Lower leg skin (tissue), 4 donors: ENCODE results near the gene NCKAP5. TPM values are rescaled to one million over a fixed set of nuclear protein-coding genes. Genes with fewer than 3 reads are reported as not detected.

Experiments used
- DNase-seq, 2 donors: peaks; one replicate each; pipeline ENCODE4 v3.0.0-alpha.2; 2019; ENCODE audit warnings: low spot score in 2 of 2
- H3K4me3 ChIP-seq: fragments of 200-600 bp; sonication (generic); 2 replicates; pipeline ENCODE4 v1.5.1; 2017; ENCODE audit warnings: mild to moderate bottlenecking, low read depth; ENCODE audit not compliant: poor library complexity, severe bottlenecking
- POLR2A ChIP-seq, 2 donors: fragments of 450-650 bp; IDR thresholded peaks; one replicate each; pipeline ENCODE4 v1.6.1; 2016 to 2017; ENCODE audit warnings: antibody characterized with exemption in 2 of 2, mild to moderate bottlenecking in 1 of 2, moderate library complexity in 1 of 2
- WGBS, 2 donors: methylation state at CpG; one replicate each; pipeline ENCODE4 v1.1.5; 2018; 5-methylcytosine and 5-hydroxymethylcytosine counted together
- intact Hi-C: fragments of 100-400 bp; cut with DNase I; formaldehyde crosslinking; loops from one replicate; pipeline ENCODE4 v1.15.0; 2023; ENCODE audit warnings: low total_unique reads
- total RNA-seq, 4 donors: library from RNA; depleted of rRNA; stranded (reverse); fragments of >200 nt; gene quantifications; one replicate each; pipeline ENCODE4 v1.1.0, GENCODE V29; 2016
- TF ChIP-seq, protein P1 (sequence below), 3 donors: fragments of 450-650 bp; IDR thresholded peaks; one replicate each; pipeline ENCODE4 v1.5.1; 2016; ENCODE audit warnings: antibody characterized with exemption in 3 of 3, mild to moderate bottlenecking in 3 of 3, moderate library complexity in 2 of 3

The NCKAP5 gene
- total RNA-seq, 4 donors from 2014 or later, result 2.0 to 5.1 (median 3.6) TPM

- TF ChIP-seq, protein P1, sequence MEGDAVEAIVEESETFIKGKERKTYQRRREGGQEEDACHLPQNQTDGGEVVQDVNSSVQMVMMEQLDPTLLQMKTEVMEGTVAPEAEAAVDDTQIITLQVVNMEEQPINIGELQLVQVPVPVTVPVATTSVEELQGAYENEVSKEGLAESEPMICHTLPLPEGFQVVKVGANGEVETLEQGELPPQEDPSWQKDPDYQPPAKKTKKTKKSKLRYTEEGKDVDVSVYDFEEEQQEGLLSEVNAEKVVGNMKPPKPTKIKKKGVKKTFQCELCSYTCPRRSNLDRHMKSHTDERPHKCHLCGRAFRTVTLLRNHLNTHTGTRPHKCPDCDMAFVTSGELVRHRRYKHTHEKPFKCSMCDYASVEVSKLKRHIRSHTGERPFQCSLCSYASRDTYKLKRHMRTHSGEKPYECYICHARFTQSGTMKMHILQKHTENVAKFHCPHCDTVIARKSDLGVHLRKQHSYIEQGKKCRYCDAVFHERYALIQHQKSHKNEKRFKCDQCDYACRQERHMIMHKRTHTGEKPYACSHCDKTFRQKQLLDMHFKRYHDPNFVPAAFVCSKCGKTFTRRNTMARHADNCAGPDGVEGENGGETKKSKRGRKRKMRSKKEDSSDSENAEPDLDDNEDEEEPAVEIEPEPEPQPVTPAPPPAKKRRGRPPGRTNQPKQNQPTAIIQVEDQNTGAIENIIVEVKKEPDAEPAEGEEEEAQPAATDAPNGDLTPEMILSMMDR (IDR thresholded peaks at IDR 0.05), result no peak
- no peak for TF ChIP-seq POLR2A (IDR thresholded peaks at IDR 0.05)
Measured at GRCh38 chr2:133175926-133176325, 392.3 kb downstream of the NCKAP5 start.

DNA sequence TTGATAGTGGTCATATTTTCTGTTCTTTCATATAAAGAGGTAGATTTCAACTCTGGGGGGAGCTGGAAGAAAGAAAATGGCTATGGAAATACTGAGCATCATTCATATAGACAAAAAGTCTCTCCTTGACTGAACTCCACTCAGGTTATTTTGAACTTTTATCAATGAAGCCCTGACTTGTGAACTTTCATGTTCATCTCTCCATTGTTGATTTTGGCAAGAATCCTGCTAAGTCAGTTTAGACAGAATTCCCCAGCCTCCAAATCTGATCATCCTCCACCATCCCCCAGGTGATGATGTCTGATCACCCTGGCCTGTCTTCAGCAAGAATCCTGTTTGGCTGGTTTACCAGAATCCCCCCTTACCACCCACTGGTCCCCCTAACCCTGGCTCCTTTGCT lies 395.0 kb downstream of the NCKAP5 start:
- TF ChIP-seq, protein P1 (IDR thresholded peaks at IDR 0.05), result no peak
- TF ChIP-seq POLR2A (IDR thresholded peaks at IDR 0.05), result no peak
- intact Hi-C loops, result loop anchor here (10.0 kb wide), 1 partner anchor 628 kb away; no protein-coding TSS in a partner anchor
- DNase-seq, result no peak
- H3K4me3 ChIP-seq, result no peak overlapping the region

More at GRCh38 chr2:133175926-133176325, 392.3 kb downstream of the NCKAP5 start:
- intact Hi-C loops, result loop anchor here (10.0 kb wide), 1 partner anchor 631 kb away; no protein-coding TSS in a partner anchor
- no peak for DNase-seq
- 91 to 96% methylated on average over 3 of the region's 3 CpGs for WGBS, 2 donors
- H3K4me3 ChIP-seq, result no peak overlapping the region

GRCh38 chr2:133171393-133172004 lies 396.8 kb downstream of the NCKAP5 start:
- no peak for TF ChIP-seq POLR2A (IDR thresholded peaks at IDR 0.05)
- TF ChIP-seq, protein P1 (IDR thresholded peaks at IDR 0.05), result no peak
- WGBS, 2 donors, result 41 to 47% methylated on average over 3 of the region's 3 CpGs
- intact Hi-C loops, result loop anchor here (10.0 kb wide), 1 partner anchor 627 kb away; no protein-coding TSS in a partner anchor
- DNase-seq, result peak in 1 of 2 donors; percentile 14
- no peak overlapping the region for H3K4me3 ChIP-seq

GRCh38 chr2:133169274-133169912 lies 398.9 kb downstream of the NCKAP5 start:
- H3K4me3 ChIP-seq, result no peak overlapping the region
- DNase-seq, result no peak
- intact Hi-C loops, result no loop called here
- WGBS, 2 donors, result 70 to 75% methylated on average over 10 of the region's 10 CpGs
- TF ChIP-seq POLR2A (IDR thresholded peaks at IDR 0.05), result no peak
- TF ChIP-seq, protein P1 (IDR thresholded peaks at IDR 0.05), result no peak

DNA sequence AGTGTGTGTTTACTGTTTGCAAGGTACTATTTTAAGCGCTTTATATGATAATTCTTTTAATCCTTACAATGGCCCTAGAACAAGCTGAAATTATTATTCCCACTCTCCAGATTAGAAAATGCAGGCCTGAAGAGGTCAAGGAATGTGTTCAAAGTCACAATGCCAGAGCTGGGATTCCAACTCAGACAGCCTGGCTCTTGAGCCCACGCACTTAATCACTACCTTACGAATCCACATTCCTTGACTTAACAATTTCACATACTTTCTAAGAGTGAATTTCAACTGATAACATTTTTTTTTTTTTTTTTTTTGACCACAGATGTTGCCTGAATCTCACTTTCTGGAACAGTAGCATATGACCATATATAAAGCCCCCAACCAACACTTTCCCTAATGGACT lies 400.3 kb downstream of the NCKAP5 start:
- no peak for DNase-seq
- TF ChIP-seq, protein P1 (IDR thresholded peaks at IDR 0.05), result no peak
- TF ChIP-seq POLR2A (IDR thresholded peaks at IDR 0.05), result no peak
- WGBS, 2 donors, result 90 to 94% methylated on average over 3 of the region's 3 CpGs
- H3K4me3 ChIP-seq, result no peak overlapping the region
- intact Hi-C loops, result no loop called here
